Activated CD8-positive, alpha-beta T cell treated with anti-CD3 and anti-CD28 coated beads for 36 hours (primary cell): ENCODE measurements around the gene ARMCX6. TPM values are rescaled to one million over a fixed set of nuclear protein-coding genes. Genes with fewer than 3 reads are reported as not detected.

Source experiments
- ATAC-seq: fragments of 200-7000 bp; cut with Tn5 transposase; one replicate; pipeline ENCODE4 v1.10.0; 2021; ENCODE audit warnings: mild to moderate bottlenecking, moderate library complexity
- CTCF ChIA-PET: fragments of 350-600 bp; sonication (Branson Sonifier 250); formaldehyde crosslinking; loops from one replicate; lab custom pipeline; 2021; ENCODE audit warnings: antibody characterized with exemption; lab: Charles Lee
- POLR2A ChIA-PET: fragments of 350-600 bp; sonication (Branson Sonifier 250); formaldehyde crosslinking; loops from one replicate; lab custom pipeline; 2021; ENCODE audit warnings: antibody characterized with exemption; lab: Charles Lee
- DNase-seq: peaks from one replicate; pipeline ENCODE4 v3.0.0-alpha.2; 2020
- H3K27ac Mint-ChIP-seq: one replicate; pipeline ENCODE4 v1.8.0; 2021; ENCODE audit warnings: mild to moderate bottlenecking, mixed read lengths
- H3K27me3 Mint-ChIP-seq: one replicate; pipeline ENCODE4 v1.8.0; 2021; ENCODE audit warnings: mixed read lengths
- H3K36me3 Mint-ChIP-seq: one replicate; pipeline ENCODE4 v1.8.0; 2021; ENCODE audit warnings: low read depth, mixed read lengths
- H3K4me1 Mint-ChIP-seq: one replicate; pipeline ENCODE4 v1.8.0; 2021; ENCODE audit warnings: low read depth, mixed read lengths
- H3K4me3 Mint-ChIP-seq: one replicate; pipeline ENCODE4 v1.8.0; 2021; ENCODE audit warnings: mild to moderate bottlenecking, moderate library complexity, mixed read lengths
- H3K9me3 Mint-ChIP-seq: one replicate; pipeline ENCODE4 v1.8.0; 2021; ENCODE audit warnings: mixed read lengths
- intact Hi-C: fragments of 100-400 bp; cut with micrococcal nuclease; formaldehyde crosslinking; loops from one replicate; pipeline ENCODE4 v1.10.0; 2022
- total RNA-seq, 2 experiments: library from RNA; stranded (reverse); gene quantifications; one replicate each; pipeline ENCODE4 v1.2.3, GENCODE V29; 2021
- TF ChIP-seq, protein P1 (sequence below): fragments of 200-600 bp; IDR thresholded peaks from one replicate; pipeline ENCODE4 v1.8.0; 2022; ENCODE audit warnings: antibody characterized with exemption, mild to moderate bottlenecking

ARMCX6 gene
- 10 to 100 TPM; 41.7 to 41.8 TPM for total RNA-seq

DNA sequence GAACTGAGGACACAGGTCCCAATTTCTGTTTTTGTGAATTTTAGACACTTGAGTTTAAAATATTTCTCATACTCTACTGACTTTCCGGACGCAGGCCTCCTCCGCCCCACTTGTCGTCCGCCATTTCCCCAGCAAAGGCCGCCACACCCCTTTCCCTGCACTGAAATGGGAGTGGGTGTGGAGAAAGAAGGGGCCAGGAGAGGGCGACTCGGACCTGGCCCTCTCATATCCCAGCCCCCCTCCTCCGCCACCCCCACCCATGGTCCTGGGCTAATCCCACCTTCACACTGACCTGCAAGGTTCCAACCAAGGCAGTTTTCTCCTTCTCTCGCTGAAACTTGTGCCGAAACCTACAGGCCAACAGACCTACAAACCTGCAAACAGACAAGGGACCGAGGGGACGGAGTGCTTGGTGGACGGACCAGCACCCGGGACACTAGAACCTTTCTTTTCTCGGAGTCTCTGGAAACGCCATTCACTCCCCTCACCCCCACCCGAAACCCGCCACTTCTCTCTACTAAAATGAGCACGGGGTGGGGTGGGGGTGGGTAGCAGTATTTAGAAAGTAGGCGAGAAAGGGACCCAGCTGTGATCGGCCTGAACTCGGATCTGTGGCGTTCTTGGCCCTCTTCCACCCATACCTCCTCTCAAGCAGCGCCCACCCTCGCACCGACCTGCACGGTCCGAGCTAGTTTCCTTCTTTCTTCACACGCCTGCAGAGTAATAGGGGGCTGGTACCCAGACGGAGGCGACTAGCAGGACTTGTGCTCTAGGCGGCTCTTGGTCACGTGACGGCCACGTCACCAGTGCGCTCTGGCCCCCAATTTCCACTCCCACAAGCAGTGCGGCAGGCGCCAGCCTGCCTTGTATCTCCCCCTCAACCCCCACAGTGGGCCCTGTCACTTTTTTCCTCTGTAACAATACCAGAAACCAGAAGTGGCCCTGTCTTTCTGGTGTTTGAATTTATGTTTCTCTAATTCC is at the start of gene ARMCX6:
Gene ARMCX6 (minus strand): TSS at position 790 of the 981 bp plus-strand sequence. CDS start 1,380 bp downstream, outside the sequence.
- no peaks in the 10 kb centered on the region for H3K9me3 Mint-ChIP-seq
- no peaks in the 10 kb centered on the region for H3K27me3 Mint-ChIP-seq
- peak within 1 kb of the TSS; percentile 91 for H3K27ac Mint-ChIP-seq
- ChIA-PET POLR2A (no interaction called here), CTCF (no interaction called here)
- H3K4me3 Mint-ChIP-seq: peak within 1 kb of the TSS; percentile 88
- intact Hi-C loops: no loop called here
- peak; percentile 80 for ATAC-seq
- peaks cover 44% of the 10 kb centered on the region for H3K4me1 Mint-ChIP-seq
- TF ChIP-seq, protein P1, sequence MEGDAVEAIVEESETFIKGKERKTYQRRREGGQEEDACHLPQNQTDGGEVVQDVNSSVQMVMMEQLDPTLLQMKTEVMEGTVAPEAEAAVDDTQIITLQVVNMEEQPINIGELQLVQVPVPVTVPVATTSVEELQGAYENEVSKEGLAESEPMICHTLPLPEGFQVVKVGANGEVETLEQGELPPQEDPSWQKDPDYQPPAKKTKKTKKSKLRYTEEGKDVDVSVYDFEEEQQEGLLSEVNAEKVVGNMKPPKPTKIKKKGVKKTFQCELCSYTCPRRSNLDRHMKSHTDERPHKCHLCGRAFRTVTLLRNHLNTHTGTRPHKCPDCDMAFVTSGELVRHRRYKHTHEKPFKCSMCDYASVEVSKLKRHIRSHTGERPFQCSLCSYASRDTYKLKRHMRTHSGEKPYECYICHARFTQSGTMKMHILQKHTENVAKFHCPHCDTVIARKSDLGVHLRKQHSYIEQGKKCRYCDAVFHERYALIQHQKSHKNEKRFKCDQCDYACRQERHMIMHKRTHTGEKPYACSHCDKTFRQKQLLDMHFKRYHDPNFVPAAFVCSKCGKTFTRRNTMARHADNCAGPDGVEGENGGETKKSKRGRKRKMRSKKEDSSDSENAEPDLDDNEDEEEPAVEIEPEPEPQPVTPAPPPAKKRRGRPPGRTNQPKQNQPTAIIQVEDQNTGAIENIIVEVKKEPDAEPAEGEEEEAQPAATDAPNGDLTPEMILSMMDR: no peak
- peaks cover 7% of the 10 kb centered on the region for H3K36me3 Mint-ChIP-seq
- DNase-seq: peak; percentile 86

DNA sequence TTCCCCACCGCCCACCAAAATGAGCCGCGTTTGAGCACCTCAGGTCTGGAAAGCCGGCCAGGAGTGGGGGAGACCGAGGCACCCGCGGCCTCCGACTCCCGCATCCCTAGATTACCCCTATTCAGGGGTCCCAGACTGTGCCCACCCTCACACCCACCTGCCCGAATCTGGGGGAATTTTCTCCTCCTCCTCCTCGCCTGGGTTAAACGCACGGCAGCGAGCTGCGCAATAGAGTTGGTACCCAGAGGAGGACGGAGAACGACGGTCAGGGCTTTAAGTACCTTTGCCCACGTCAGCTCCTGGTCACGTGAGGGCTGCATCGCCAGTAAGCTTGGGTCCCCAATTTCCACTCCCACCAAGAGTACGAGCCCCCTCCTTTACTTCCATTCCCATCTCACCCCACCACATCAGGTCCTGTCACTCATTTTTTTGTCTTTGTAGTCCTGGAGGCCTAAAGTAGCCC is 41.8 kb upstream of the ARMCX6 start, which contains the start of gene ARMCX2:
Gene ARMCX2 (minus strand): TSS at position 250 of the 463 bp plus-strand sequence. CDS start 2,262 bp downstream, outside the sequence.
- ChIA-PET POLR2A (interaction anchor here (0.6 kb wide), 1 partner anchor 1816 kb away, joined by 3 read pairs; no protein-coding TSS in a partner anchor), CTCF (no interaction called here)
- Mint-ChIP-seq H3K27me3 (no peaks in the 10 kb centered on the region), H3K4me3 (peak within 1 kb of the TSS; percentile 76), H3K36me3 (no peaks in the 10 kb centered on the region), H3K9me3 (no peaks in the 10 kb centered on the region), H3K4me1 (peaks cover 15% of the 10 kb centered on the region), H3K27ac (no peak within 1 kb of the TSS)
- intact Hi-C loops: no loop called here
- DNase-seq (peak; percentile 46), ATAC-seq (peak; percentile 55)
- TF ChIP-seq, protein P1: no peak

DNA sequence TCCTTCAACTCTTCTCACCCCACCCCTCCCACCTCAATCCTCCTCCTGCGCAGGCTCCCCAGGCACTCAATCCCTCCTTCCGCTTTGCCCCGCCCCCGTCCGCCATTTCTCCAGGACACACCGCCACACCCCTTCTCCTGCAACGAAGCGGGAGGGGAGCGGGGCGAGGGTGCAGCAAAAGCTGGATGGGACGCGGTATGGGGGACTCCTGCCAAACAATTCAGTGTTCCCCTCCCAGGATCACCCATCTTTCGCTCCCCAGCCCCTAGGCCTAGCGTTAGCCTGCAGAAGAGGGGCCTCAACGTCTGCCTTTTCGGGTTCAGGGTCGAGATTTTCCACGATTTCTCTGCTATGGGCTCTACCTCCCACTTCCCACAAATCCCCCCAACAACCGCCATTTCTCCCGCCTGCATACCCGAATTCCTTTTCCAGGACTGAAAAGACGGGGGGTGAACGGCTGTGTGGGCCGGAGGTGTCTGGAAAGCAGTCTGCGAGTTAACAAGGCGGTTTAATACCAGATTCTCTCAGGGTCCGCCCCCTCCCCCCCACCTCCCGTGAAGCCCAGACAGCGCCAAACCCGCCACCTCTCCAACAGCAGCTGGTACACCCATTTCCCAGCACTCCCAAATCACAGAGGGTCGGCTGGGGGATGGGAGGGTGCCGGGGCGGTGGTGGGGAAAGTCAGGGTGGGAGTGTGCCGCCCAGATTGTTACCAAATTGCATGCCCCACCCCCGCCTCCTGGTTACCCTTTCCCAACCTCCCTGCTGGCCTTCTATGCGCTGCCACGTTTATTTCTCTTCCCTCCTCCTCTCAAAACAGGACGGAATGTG is 41.1 kb upstream of the ARMCX6 start:
- H3K4me1 Mint-ChIP-seq: peaks cover 15% of the 10 kb centered on the region
- intact Hi-C loops: no loop called here
- TF ChIP-seq, protein P1: no peak
- no peaks in the 10 kb centered on the region for H3K27me3 Mint-ChIP-seq
- H3K27ac Mint-ChIP-seq: no peak overlapping the region
- CTCF ChIA-PET: no interaction called here
- peak overlapping the region; percentile 76 for H3K4me3 Mint-ChIP-seq
- DNase-seq: peak; percentile 74
- POLR2A ChIA-PET: interaction anchor here (0.6 kb wide), 1 partner anchor 1816 kb away, joined by 3 read pairs; no protein-coding TSS in a partner anchor
- H3K36me3 Mint-ChIP-seq: no peaks in the 10 kb centered on the region
- H3K9me3 Mint-ChIP-seq: no peaks in the 10 kb centered on the region
- ATAC-seq: peak; percentile 90

DNA sequence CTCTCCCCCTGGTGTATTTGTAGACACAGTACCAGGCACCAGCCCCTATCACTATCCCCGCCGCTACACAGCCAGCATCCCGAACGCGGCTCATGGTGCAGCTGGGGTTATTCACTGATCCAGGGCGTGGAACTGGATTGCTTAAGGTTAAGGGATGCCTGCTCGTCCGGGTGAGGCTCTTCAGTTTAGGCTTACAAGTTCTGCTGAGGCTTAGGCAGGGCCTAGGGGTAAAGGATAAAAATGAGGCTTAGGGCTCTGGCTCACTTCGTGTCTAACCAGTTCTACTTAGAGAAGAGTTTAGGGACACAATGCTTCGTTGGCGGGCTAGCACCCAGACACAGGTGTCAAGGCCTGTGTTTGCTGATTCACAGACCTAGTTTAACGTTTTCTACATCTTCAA is 39.7 kb upstream of the ARMCX6 start:
- no peak for DNase-seq
- Mint-ChIP-seq H3K4me1 (peaks cover 13% of the 10 kb centered on the region), H3K9me3 (no peaks in the 10 kb centered on the region), H3K36me3 (no peaks in the 10 kb centered on the region), H3K27ac (no peak overlapping the region), H3K4me3 (no peak overlapping the region), H3K27me3 (no peaks in the 10 kb centered on the region)
- intact Hi-C loops: no loop called here
- TF ChIP-seq, protein P1: no peak
- ChIA-PET POLR2A (no interaction called here), CTCF (no interaction called here)
- no peak for ATAC-seq
